GM23338 (cell line): ENCODE results near the gene DNAJB12.

Experiments
- CTCF ChIP-seq, 2 experiments: fragments of 200-600 bp in 1 of 2; sonication (generic) in 1 of 2; conservative IDR thresholded peaks; 2 replicates each; pipeline versions ENCODE4 v1.5.1 to v1.6.1; 2016 to 2017; ENCODE audit warnings: antibody characterized with exemption in 2 of 2, low read depth in 2 of 2, mild to moderate bottlenecking in 2 of 2, moderate library complexity in 1 of 2
- ETS1 ChIP-seq: IDR thresholded peaks from 2 replicates; pipeline ENCODE4 v1.6.1; 2016; ENCODE audit warnings: antibody characterized with exemption
- REST ChIP-seq: IDR thresholded peaks from one replicate; pipeline ENCODE4 v1.6.1; 2018; ENCODE audit warnings: antibody characterized with exemption; ENCODE audit not compliant: unreplicated experiment

GRCh38 chr10:72303424-72304128 lies 51.1 kb downstream of the DNAJB12 start:
- no peak for TF ChIP-seq ETS1
- no peak for TF ChIP-seq CTCF (conservative IDR thresholded peaks at IDR 0.05; ENCODE audit: low read depth in 2 of 2)
- no peak for TF ChIP-seq REST
